Fibroblast of pulmonary artery (primary cell): ENCODE data around the gene CCDC187.

Experiments used
- DNase-seq: peaks from one replicate; pipeline ENCODE4 v3.0.0-alpha.2; 2010; ENCODE audit warnings: low read depth
- H3K4me3 ChIP-seq: replicated peaks from 2 replicates; pipeline ENCODE4 v1.5.1; 2011; ENCODE audit warnings: low read depth, mild to moderate bottlenecking, control low read depth, low read length, moderate library complexity
- TF ChIP-seq, protein P1 (sequence below): IDR thresholded peaks from 2 replicates; pipeline ENCODE4 v1.5.1; 2011; ENCODE audit warnings: mild to moderate bottlenecking, control low read depth, low read length, inconsistent platforms; ENCODE audit errors: missing control alignments

Gene CCDC187

DNA sequence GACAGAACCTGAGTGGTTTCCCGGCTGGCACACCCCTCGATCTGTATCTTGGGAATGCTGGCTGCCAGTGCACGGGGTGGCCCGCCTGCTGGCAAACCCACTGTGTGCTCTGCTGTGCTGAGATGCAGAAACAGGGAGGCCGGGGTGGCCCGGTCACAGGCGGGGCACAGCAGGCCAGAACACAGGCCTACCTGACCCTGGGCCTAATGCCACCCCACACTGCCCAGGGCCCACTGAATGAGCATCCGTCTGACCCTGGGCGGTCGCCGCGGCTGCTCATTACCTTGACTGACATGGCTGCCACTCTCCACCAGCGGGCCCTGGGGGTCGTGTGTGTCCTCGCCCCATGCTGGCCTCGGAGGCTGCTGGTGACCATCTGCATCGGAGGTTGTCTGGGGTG is 44.1 kb downstream of the CCDC187 start:
- TF ChIP-seq, protein P1, sequence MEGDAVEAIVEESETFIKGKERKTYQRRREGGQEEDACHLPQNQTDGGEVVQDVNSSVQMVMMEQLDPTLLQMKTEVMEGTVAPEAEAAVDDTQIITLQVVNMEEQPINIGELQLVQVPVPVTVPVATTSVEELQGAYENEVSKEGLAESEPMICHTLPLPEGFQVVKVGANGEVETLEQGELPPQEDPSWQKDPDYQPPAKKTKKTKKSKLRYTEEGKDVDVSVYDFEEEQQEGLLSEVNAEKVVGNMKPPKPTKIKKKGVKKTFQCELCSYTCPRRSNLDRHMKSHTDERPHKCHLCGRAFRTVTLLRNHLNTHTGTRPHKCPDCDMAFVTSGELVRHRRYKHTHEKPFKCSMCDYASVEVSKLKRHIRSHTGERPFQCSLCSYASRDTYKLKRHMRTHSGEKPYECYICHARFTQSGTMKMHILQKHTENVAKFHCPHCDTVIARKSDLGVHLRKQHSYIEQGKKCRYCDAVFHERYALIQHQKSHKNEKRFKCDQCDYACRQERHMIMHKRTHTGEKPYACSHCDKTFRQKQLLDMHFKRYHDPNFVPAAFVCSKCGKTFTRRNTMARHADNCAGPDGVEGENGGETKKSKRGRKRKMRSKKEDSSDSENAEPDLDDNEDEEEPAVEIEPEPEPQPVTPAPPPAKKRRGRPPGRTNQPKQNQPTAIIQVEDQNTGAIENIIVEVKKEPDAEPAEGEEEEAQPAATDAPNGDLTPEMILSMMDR = no peak
- no peak overlapping the region for H3K4me3 ChIP-seq
- no peak for DNase-seq

DNA sequence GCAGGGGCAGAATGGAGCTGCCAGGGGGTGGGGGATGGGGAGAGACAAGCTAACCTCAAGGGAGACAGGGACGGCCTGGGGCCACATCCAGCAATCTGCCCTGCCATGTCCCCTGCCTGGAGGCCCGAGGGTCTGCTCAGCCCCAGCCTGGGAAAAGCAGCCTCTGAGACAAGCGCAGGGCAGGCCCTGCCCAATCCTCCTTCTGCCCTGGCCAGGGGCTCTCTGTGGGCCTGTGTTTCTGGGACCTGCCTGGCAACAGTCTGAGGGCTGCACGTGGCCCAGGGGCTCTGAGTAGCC is 44.4 kb downstream of the CCDC187 start:
- no peak for DNase-seq
- no peak overlapping the region for H3K4me3 ChIP-seq
- TF ChIP-seq, protein P1 = no peak

DNA sequence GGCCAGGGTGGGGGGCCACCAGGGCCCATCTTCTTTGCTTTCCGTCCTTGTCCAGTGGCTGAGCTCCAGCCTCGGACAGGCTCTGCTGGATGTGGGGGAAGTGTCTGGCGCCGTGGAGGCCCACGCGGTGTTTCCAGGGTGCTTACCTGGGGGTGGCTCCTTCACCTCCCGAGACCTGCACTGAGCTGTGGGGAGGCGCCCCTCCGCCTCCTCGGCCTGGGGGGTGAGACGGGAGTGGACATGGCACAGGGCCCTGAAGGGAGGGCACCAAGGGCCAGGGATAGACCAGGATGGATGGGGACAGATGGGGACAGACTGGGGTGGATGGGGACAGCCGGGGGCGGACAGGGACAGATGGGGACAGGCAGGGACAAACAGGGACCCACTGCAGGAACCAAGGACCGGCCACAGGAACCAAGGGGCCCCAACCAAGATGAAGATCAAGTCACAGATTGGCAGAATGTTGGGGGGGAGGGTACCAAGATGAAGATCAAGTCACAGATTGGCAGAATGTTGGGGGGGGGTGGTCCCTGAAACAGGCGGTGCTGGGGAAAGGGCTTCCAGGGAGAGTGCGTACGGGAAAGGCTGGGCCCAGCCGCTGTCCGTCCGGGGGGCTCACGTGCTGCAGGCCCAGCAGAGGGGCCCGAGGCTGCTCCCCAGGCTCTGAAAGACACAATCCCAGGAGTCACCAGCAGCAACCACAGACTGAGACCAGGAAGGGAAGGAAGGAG is 44.9 kb downstream of the CCDC187 start:
- H3K4me3 ChIP-seq = no peak overlapping the region
- no peak for DNase-seq
- TF ChIP-seq, protein P1 = no peak

DNA sequence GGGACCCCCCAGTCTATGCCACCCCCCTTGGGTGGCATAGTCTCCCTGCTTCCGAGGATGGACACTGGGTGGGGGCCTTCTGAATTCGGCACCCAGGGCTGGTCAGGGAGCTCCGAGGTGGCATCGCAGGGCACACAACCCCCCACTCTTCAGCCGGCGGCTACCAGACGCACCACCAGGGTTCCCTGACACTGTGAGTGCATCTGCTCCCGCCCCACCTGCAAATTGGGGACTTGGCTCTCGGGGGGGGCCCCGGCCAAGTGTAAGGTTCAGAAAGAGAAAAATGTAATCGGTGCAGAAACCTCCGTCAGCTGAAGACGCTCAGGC is 45.6 kb downstream of the CCDC187 start:
- no peak overlapping the region for H3K4me3 ChIP-seq
- TF ChIP-seq, protein P1 = no peak
- no peak for DNase-seq

DNA sequence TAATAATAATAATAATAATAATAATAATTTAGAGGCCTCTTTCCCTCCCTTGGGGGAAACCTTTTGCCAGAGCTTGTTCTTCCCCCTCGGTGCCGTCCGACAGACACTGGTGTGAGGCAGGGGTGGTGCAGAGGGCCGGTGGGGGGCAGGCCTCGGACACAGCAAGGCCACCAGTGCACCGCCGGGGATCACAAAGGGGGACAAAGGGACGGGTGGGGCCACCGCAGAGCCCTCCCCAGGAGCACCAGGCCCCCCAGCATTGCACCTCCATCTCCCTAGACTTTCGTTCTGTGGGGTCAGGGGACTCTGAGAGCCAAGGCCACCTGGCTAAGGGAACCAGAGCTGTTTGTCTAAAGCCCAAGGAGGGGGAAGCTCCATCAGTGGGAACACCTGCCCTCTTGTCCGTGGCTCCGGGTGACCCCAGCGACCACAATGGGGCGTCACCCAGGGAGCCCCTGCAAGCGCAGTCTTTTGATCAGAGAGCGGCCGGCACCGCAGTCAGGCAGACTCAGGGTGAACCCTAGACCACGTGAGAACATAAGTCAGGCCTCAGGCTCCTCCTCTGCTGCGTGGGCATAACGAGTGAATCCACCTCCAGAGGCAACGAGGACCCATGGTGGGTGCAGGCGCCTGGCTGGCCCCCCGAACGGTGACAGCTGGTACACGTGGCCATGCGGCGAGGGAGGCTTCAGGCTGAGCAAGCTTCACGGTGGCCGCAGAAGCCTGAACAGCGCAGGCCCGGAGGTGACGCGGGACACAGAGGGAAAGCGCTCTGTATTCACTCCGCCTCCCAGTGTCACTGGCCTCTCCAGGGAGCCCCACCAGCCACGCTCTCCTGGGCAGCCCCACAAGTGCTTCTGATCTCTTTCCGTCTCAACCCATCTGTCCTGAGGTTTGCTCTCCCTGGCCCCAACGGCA is 46.3 kb downstream of the CCDC187 start:
- TF ChIP-seq, protein P1 = no peak
- no peak for DNase-seq
- H3K4me3 ChIP-seq = no peak overlapping the region

DNA sequence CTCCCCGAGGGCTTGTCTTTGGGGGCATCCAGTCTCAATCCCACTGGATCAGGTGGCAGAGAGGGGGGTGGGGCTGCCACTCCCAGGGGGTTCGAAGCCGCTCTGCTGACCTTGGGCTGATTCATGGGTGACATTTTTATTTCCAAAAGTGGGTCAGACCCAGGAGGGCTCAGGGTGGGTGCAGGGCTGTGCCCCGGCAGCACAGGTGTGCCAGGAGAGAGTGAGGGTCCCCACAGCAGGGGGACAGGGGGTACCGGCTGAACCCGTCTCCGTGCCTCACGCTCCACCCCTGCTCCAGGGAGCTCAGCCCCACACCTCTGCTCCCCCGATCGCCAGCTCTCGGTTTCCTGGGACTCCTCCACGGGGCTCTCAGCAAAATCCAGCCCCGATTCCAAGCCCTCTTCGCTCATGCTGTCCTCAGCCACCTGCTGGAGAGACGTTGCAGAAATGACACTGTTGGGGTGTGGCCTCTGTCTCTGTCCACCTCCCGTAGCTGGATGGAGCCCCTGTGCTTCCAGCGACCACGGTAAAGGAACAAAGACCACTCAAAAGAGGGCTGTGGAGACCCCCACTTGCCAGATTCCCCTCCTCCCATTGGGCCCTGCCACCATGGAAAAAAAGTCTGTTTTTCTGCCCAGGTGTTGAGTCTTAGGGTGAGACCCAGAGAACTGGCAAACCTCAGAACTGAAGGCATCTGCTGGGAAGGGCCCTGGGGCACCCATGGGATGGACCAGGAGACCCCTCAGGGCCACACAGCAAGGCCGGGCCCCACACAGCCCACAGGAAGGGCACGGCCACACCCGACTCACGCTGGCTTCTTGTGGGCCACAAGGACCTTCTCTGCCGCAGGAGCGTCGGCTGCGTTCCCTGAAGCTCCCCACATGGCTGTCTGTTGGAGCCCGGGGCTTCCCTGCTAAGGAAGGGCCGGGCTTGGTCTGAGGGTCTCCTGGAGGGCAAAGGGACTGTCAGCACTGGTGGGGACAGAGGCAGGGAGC is 47.7 kb downstream of the CCDC187 start:
- no peak for DNase-seq

More for the DNA sequence above, 47.7 kb downstream of the CCDC187 start:
- TF ChIP-seq, protein P1 = no peak
- H3K4me3 ChIP-seq = no peak overlapping the region
